HG02623 (cell line): ENCODE results near the gene DNASE1L3.
"Not testable (repeated sequence)": the region's sequence is repeated elsewhere in the genome, so short reads cannot be mapped to it uniquely, and the experiment has no call there.

Source experiments
- ATAC-seq: cut with Tn5 transposase; IDR thresholded peaks from one replicate; pipeline ENCODE4 v1.9.1; 2021; ENCODE audit warnings: moderate library complexity; ENCODE audit not compliant: unreplicated experiment

DNASE1L3 gene

GRCh38 chr3:58202917-58203360, 7.8 kb downstream of the DNASE1L3 start:
- peak; percentile 88 for ATAC-seq

- ATAC-seq: not testable (repeated sequence)
Observed at GRCh38 chr3:58201451-58201850, 9.3 kb downstream of the DNASE1L3 start.

- ATAC-seq: no peak
Observed at GRCh38 chr3:58200846-58201355, 9.9 kb downstream of the DNASE1L3 start.

- no peak for ATAC-seq
Observed at GRCh38 chr3:58200121-58200709, 10.6 kb downstream of the DNASE1L3 start.

GRCh38 chr3:58198804-58199203, 12.0 kb downstream of the DNASE1L3 start:
- no peak for ATAC-seq

GRCh38 chr3:58198362-58198761, 12.4 kb downstream of the DNASE1L3 start:
- no peak for ATAC-seq

- no peak for ATAC-seq
Observed at GRCh38 chr3:58197588-58197987, 13.2 kb downstream of the DNASE1L3 start.

GRCh38 chr3:58193682-58194407, 16.9 kb downstream of the DNASE1L3 start:
- ATAC-seq: no peak

GRCh38 chr3:58192069-58192468, 18.7 kb downstream of the DNASE1L3 start:
- no peak for ATAC-seq

GRCh38 chr3:58191361-58191991, 19.3 kb downstream of the DNASE1L3 start:
- no peak for ATAC-seq

GRCh38 chr3:58190882-58191281, 19.9 kb downstream of the DNASE1L3 start:
- no peak for ATAC-seq

- ATAC-seq: no peak
Observed at GRCh38 chr3:58190291-58190690, 20.5 kb downstream of the DNASE1L3 start.

GRCh38 chr3:58189691-58190090, 21.1 kb downstream of the DNASE1L3 start:
- no peak for ATAC-seq

- no peak for ATAC-seq
Observed at GRCh38 chr3:58188921-58189451, 21.8 kb downstream of the DNASE1L3 start.

- ATAC-seq: no peak
Observed at GRCh38 chr3:58188173-58188564, 22.6 kb downstream of the DNASE1L3 start.

- no peak for ATAC-seq
Observed at GRCh38 chr3:58184982-58185360, 25.8 kb downstream of the DNASE1L3 start.

GRCh38 chr3:58184309-58184981, 26.3 kb downstream of the DNASE1L3 start:
- no peak for ATAC-seq

- ATAC-seq: no peak
Observed at GRCh38 chr3:58183891-58184290, 26.9 kb downstream of the DNASE1L3 start.

- ATAC-seq: no peak
Observed at GRCh38 chr3:58183221-58183620, 27.6 kb downstream of the DNASE1L3 start.

- no peak for ATAC-seq
Observed at GRCh38 chr3:58180940-58181587, 29.7 kb downstream of the DNASE1L3 start.
